ENCODE data around the gene RTN4. TPM values are rescaled to one million over a fixed set of nuclear protein-coding genes. Genes with fewer than 3 reads are reported as not detected.

RTN4 gene
- total RNA-seq, 1 experiment from 2014 or later = 200 TPM

GRCh38 chr2:55073000-55073983 lies 23.0 kb upstream of the RTN4 start:
- WGBS (ENCODE audit: extremely low coverage, insufficient read length, low lambda C conversion rate) = no CpG with 5 or more reads among the region's 6 CpGs
- no peak overlapping the region for H3K27ac Mint-ChIP-seq

More at GRCh38 chr2:55073000-55073983, 23.0 kb upstream of the RTN4 start:
- no peaks in the 10 kb centered on the region for H3K23me2 ChIP-seq (ENCODE audit: insufficient read length, low read depth, low read length, poor library complexity, severe bottlenecking)
- no peaks in the 10 kb centered on the region for H3K27me3 Mint-ChIP-seq (ENCODE audit: low read depth)
- H2AFZ ChIP-seq (ENCODE audit: low read length) = no peak overlapping the region
- H3K79me1 ChIP-seq (ENCODE audit: insufficient read depth, low read depth, low read length, poor library complexity, severe bottlenecking) = no peaks in the 10 kb centered on the region
- no peaks in the 10 kb centered on the region for H3K4me1 ChIP-seq (ENCODE audit: insufficient read depth, low read length)
- H4K8ac ChIP-seq (replicated peaks; ENCODE audit: insufficient read length, low read depth, low read length) = no peak overlapping the region
- H3K9me3 ChIP-seq (ENCODE audit: control insufficient read depth, low read depth, low read length) = no peaks in the 10 kb centered on the region
- no peak overlapping the region for H4K5ac ChIP-seq (ENCODE audit: insufficient read length, low read depth, low read length)
- H3K4ac ChIP-seq (ENCODE audit: low read depth, low read length) = no peak overlapping the region
- H3K4me1 Mint-ChIP-seq = 0 out of 4 replicates have a peak, but pooled peaks cover 0 to 2% of the 10 kb centered on the region in 2 experiments
- no peak overlapping the region for H3K23ac ChIP-seq (ENCODE audit: insufficient read length, low read depth, low read length)
- H2BK20ac ChIP-seq (ENCODE audit: low read depth, low read length, poor library complexity, severe bottlenecking) = no peak overlapping the region
- no peak overlapping the region for H3K9ac ChIP-seq (ENCODE audit: extremely low read depth, insufficient read length, low read length)
- H3T11ph ChIP-seq (ENCODE audit: low read length) = no peak overlapping the region
- no peak overlapping the region for H2AK5ac ChIP-seq (ENCODE audit: insufficient read length, low read length)
- no peak for DNase-seq
- no peak overlapping the region for H2BK12ac ChIP-seq (ENCODE audit: insufficient read length, low read depth, low read length)
- H3K4me2 ChIP-seq (ENCODE audit: insufficient read depth, insufficient read length, low read length) = no peak overlapping the region
- no peak overlapping the region for H2BK120ac ChIP-seq (ENCODE audit: low read depth, low read length, poor library complexity, severe bottlenecking)
- H3K79me2 ChIP-seq (ENCODE audit: insufficient read depth, low read length) = no peaks in the 10 kb centered on the region
- H4K91ac ChIP-seq (ENCODE audit: insufficient read length, low read depth, low read length) = no peak overlapping the region
- no peak overlapping the region for H2BK5ac ChIP-seq (ENCODE audit: insufficient read length, low read length)
- no peaks in the 10 kb centered on the region for H3K9me3 Mint-ChIP-seq
- no peak overlapping the region for H3K56ac ChIP-seq (ENCODE audit: insufficient read length, low read depth, low read length)
- no peak overlapping the region for H2BK15ac ChIP-seq (ENCODE audit: low read depth, low read length)
- no peaks in the 10 kb centered on the region for H3K27me3 ChIP-seq (ENCODE audit: insufficient read depth, low read length)
- H3K36me3 Mint-ChIP-seq (ENCODE audit: insufficient read depth in 1 of 3, low read depth in 3 of 3) = no peaks in the 10 kb centered on the region
- no peak overlapping the region for H3K27ac ChIP-seq (ENCODE audit: insufficient read length, low read depth, low read length)
- H3K14ac ChIP-seq (ENCODE audit: insufficient read depth, low read length) = no peak overlapping the region
- no peaks in the 10 kb centered on the region for H4K20me1 ChIP-seq (ENCODE audit: control insufficient read depth, insufficient read depth, insufficient read length)
- H3K4me3 Mint-ChIP-seq = no peak overlapping the region
- TF ChIP-seq CTCF (conservative IDR thresholded peaks at IDR 0.05) = no peak
- no peak overlapping the region for H3K18ac ChIP-seq (ENCODE audit: insufficient read length, low read depth, low read length)

Data from H9 (cell line).